NCI-H2029 (cell line): ENCODE measurements around the gene AP2B1.
A peak's percentile ranks its signal among the peaks of the same experiment; 100 is the strongest.

Experiments used
- DNase-seq: peaks from one replicate; lab custom pipeline; 2025; lab: John Stamatoyannopoulos, UW

Gene AP2B1

DNA sequence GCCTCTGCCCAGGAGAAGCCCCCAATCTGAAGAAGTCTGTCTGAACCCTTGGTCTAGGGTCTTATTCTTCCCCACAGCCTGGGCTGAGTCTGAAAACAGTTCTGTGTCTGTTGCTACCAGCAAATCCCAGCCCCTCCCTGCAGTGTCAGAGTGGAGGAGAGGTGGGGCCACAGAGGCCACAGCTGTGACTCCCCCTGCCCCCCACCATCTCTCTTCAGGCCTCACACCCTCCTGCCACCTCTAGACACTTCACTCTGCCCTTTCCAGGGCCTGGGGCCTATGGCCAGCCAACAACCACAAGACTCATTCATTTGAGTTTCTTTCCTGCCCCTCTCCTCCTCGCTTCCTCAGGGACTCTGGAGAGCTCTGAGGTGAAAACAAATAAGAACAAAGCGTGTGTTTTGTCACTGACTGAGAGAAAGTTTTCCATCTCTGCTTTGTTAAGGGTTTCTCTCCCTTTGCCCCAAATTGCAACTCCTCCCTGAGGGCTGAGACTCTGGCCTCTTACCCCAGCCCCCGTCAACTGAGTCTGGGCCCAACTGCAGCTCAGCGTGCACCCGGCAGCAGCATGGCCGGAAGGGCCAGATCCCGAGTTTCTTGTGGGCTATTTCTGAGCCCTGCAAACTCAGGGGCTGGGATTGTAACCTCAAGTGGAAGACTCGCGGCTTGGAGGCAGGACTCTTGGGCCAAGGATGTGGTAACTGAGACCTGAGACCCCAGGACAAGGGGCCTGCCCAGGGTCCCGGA, 186.7 kb downstream of the AP2B1 start:
- no peak for DNase-seq

DNA sequence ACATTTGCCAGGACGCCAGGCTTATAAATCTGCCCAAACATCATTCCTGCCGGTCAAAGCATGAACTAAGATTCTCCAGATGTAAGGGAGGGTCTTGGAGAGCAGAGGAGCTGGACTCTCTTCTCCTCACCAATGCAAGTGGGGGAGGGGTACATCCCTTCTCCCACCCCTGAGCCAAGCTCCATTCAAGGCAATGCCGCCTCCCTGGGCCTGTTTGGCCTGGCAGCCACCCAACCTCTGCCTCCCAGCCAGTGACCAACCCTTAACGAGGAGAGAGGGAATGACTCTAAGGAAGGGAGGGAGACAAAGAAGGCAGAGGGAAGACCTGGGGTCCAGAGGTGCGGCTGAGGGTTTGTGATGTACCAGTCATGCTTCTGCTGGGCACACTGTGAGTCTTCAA, 187.4 kb downstream of the AP2B1 start:
- DNase-seq = peak; percentile 27

DNA sequence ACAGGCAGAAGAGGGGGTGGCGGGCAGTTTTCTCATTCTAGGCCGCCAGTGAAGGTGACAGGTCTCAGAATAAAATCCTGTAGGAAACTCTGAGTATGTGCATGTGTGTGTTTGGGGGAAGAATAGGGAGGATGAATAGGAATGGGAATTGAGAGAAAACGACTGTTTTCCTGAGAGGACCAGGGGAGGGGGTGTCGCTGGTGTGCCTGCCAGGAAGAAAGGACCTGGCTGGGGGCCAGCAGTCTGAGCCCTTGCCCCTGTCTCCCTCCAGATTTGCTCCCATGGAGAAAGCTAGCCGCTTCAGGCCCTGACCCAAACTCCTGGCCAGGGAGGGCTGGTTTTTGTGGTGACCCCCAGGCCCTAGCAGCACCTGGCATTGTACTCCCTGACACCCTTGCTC, 187.9 kb downstream of the AP2B1 start:
- DNase-seq = no peak

DNA sequence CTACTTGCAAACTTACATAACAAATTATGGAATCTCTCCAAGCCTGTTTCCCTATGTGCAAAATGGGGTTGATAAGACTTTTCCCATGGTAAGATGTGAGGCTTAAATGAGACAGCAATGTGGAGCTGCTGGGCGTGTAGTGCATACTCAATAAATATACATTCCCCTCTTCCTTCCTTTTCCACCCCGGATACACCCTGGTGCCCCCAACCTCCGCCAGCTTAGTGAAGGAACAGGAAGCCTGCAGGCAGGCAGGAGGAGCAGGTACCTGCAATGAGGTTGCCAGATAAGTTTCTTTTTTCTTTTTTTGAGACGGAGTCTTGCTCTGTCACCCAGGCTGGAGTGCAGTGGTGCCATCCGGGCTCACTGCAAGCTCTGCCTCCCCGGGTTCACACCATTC, 188.5 kb downstream of the AP2B1 start:
- DNase-seq = no peak
